Uterus (tissue), 4 donors: Measurements from ENCODE around the gene ZFP57. TPM values are rescaled to one million over a fixed set of nuclear protein-coding genes. Genes with fewer than 3 reads are reported as not detected.

Experiments
- DNase-seq, 2 donors: peaks; one replicate each; pipeline ENCODE4 v3.0.0-alpha.2; 2019 to 2020
- H3K27ac ChIP-seq, 2 donors: fragments of 200-600 bp; sonication (generic); 1 replicate in 1 of 2; 2 replicates in 1 of 2; pipeline ENCODE4 v1.5.1; 2016 to 2018
- H3K27me3 ChIP-seq, 2 donors: fragments of 200-600 bp; sonication (generic); one replicate each; pipeline ENCODE4 v1.5.1; 2018 to 2019; ENCODE audit warnings: control low read depth in 1 of 2
- H3K36me3 ChIP-seq, 2 donors: fragments of 200-600 bp; sonication (generic); one replicate each; pipeline ENCODE4 v1.5.1; 2019; ENCODE audit warnings: control low read depth in 1 of 2
- H3K4me1 ChIP-seq, 2 donors: fragments of 200-600 bp; sonication (generic); one replicate each; pipeline ENCODE4 v1.5.1; 2018 to 2019; ENCODE audit warnings: control low read depth in 1 of 2
- H3K4me3 ChIP-seq, 2 donors: fragments of 200-600 bp; sonication (generic); 1 replicate in 1 of 2; 2 replicates in 1 of 2; pipeline ENCODE4 v1.5.1; 2018 to 2019; ENCODE audit warnings: mild to moderate bottlenecking in 1 of 2
- H3K9me3 ChIP-seq, 2 donors: fragments of 200-600 bp; sonication (generic); one replicate each; pipeline ENCODE4 v1.5.1; 2019; ENCODE audit warnings: control low read depth in 1 of 2
- CTCF ChIP-seq, 4 experiments: fragments of 200-600 bp in 2 of 4; fragments of 450-650 bp in 2 of 4; sonication (generic) in 2 of 4; IDR thresholded peaks; one replicate each; pipeline ENCODE4 v1.5.1; 2016 to 2019; ENCODE audit warnings: antibody characterized with exemption in 4 of 4, mild to moderate bottlenecking in 2 of 4, moderate library complexity in 1 of 4
- POLR2A ChIP-seq, 2 donors: fragments of 450-650 bp; IDR thresholded peaks; one replicate each; pipeline ENCODE4 v1.6.1; 2016; ENCODE audit warnings: antibody characterized with exemption in 2 of 2, mild to moderate bottlenecking in 1 of 2, moderate library complexity in 1 of 2
- intact Hi-C: fragments of 100-400 bp; cut with DNase I; formaldehyde crosslinking; loops from one replicate; pipeline ENCODE4 v1.15.1; 2023; ENCODE audit warnings: low total_unique reads
- total RNA-seq, 4 donors: library from RNA; depleted of rRNA in 3 of 4; stranded (reverse); fragments of >200 nt in 3 of 4; gene quantifications; one replicate each; pipeline versions ENCODE4 v1.1.0 to v1.2.4, GENCODE V29; 2014 to 2023
- donor health status: DM: yes; HTN: yes; CAD: no.

The ZFP57 gene
- total RNA-seq, 4 donors from 2014 or later: 0.24 TPM; not detected in 3

DNA sequence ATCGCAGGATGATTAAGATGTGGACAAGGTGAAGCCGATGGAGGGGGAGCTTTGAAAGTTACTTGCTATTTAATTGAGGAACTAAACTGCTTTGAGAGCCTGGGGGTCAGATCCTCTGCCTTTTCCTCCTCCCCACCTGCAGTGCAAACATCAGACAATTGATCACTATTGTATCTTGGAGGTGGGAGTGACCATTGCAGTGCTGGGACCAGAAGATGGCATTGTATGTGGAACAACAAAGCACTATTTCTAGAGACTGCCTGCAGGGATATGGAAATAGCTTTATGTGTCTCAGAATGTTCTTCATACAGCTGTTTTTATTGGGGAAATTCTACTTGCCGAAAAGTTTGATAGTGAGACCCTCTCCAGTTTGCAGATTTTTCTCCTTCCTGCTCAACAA lies 19.9 kb downstream of the ZFP57 start:
- H3K4me1 ChIP-seq: no peaks in the 10 kb centered on the region
- no peaks in the 10 kb centered on the region for H3K9me3 ChIP-seq
- H3K4me3 ChIP-seq: no peak overlapping the region
- TF ChIP-seq CTCF (IDR thresholded peaks at IDR 0.05): no peak
- no peak for TF ChIP-seq POLR2A (IDR thresholded peaks at IDR 0.05)
- no peak for DNase-seq
- peaks cover 0 to 7% of the 10 kb centered on the region in 2 donors for H3K27me3 ChIP-seq
- intact Hi-C loops: no loop called here
- no peak overlapping the region for H3K27ac ChIP-seq
- no peaks in the 10 kb centered on the region for H3K36me3 ChIP-seq

DNA sequence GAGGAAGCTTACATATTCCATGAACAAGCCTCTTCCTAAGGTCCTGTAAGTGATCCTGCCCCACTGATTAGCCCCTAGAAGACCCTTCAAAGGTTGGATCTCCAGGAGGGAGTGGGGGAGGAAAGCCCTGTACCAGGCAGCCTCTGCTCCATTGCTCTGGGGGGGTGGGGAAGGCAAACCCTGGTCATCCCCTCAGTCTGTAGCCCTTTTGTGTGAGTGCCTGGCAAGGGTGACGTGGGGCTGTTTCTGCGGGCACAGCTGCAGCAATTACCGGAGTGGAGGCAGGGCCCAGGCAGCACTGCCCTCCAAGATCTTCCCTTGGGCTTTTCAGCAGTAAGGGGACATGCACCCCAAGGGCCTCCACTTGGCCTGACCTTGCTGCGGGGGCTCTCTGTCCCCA lies 24.2 kb downstream of the ZFP57 start, which contains the start of gene MOG:
TSS of gene MOG (plus strand) at position 295 of the 400 bp plus-strand sequence. CDS start 118 bp downstream, outside the sequence.
- no peaks in the 10 kb centered on the region for H3K36me3 ChIP-seq
- TF ChIP-seq POLR2A (IDR thresholded peaks at IDR 0.05): no peak
- no peak for TF ChIP-seq CTCF (IDR thresholded peaks at IDR 0.05)
- H3K27ac ChIP-seq: no peak within 1 kb of the TSS
- no peak within 1 kb of the TSS for H3K4me3 ChIP-seq
- H3K4me1 ChIP-seq: no peaks in the 10 kb centered on the region
- H3K9me3 ChIP-seq: no peaks in the 10 kb centered on the region
- DNase-seq: no peak
- no peaks in the 10 kb centered on the region for H3K27me3 ChIP-seq
- intact Hi-C loops: no loop called here

- no peaks in the 10 kb centered on the region for H3K4me1 ChIP-seq
- no peak for DNase-seq
- H3K9me3 ChIP-seq: no peaks in the 10 kb centered on the region
- H3K36me3 ChIP-seq: no peaks in the 10 kb centered on the region
- intact Hi-C loops: no loop called here
- H3K27me3 ChIP-seq: no peaks in the 10 kb centered on the region
- TF ChIP-seq POLR2A (IDR thresholded peaks at IDR 0.05): no peak
- no peak for TF ChIP-seq CTCF (IDR thresholded peaks at IDR 0.05)
- H3K27ac ChIP-seq: no peak overlapping the region
- H3K4me3 ChIP-seq: no peak overlapping the region
These were observed 24.8 kb downstream of the ZFP57 start for GRCh38 chr6:29656157-29656556.

- H3K4me1 ChIP-seq: no peaks in the 10 kb centered on the region
- intact Hi-C loops: no loop called here
- no peaks in the 10 kb centered on the region for H3K36me3 ChIP-seq
- no peak for TF ChIP-seq CTCF (IDR thresholded peaks at IDR 0.05)
- no peak for TF ChIP-seq POLR2A (IDR thresholded peaks at IDR 0.05)
- no peak overlapping the region for H3K27ac ChIP-seq
- no peaks in the 10 kb centered on the region for H3K9me3 ChIP-seq
- no peaks in the 10 kb centered on the region for H3K27me3 ChIP-seq
- H3K4me3 ChIP-seq: no peak overlapping the region
- DNase-seq: no peak
These were observed 25.3 kb downstream of the ZFP57 start for GRCh38 chr6:29655658-29656057.

DNA sequence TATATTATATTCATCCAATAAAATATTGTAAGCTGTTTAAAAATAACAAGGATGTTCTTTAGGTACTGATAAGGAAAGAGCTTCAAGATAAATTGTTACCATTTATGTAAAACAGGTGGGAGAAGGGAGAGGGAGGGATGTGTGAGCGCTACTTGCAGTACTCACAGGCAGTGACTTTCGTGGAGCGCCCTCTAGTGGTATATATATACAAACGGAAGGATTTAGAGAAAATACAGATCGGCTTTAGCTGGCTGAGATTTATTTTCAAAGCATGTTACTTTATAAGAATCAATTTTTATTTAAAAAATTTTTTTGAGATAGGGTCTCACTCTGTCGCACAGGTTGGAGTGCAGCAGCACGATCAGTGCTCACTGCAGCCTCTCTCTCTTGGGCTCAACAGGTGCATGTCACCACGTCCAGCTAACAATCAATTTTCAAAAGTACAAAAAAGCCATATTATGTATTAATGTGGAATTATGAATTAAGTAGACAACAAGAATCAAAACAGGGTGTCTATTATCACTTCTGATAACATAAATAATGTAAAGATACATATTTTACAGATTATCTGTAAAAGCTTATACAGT lies 27.4 kb downstream of the ZFP57 start:
- intact Hi-C loops: no loop called here
- Histone ChIP-seq H3K27ac (no peak overlapping the region), H3K9me3 (no peaks in the 10 kb centered on the region), H3K4me1 (no peaks in the 10 kb centered on the region), H3K36me3 (no peaks in the 10 kb centered on the region), H3K4me3 (no peak overlapping the region), H3K27me3 (no peaks in the 10 kb centered on the region)
- TF ChIP-seq CTCF (IDR thresholded peaks at IDR 0.05) (peak; percentile 45 to 82 (median 60)), POLR2A (IDR thresholded peaks at IDR 0.05) (no peak)
- peak in 1 of 2 donors; percentile 55 for DNase-seq
